HepG2 (cell line): ENCODE measurements around the gene NXN. TPM values are rescaled to one million over a fixed set of nuclear protein-coding genes. Genes with fewer than 3 reads are reported as not detected.
"Not testable (repeated sequence)": the region's sequence is repeated elsewhere in the genome, so short reads cannot be mapped to it uniquely, and the experiment has no call there.

Source experiments
- ATAC-seq: fragments of 200-7000 bp; cut with Tn5 transposase; 3 replicates; pipeline ENCODE4 v1.9.1; 2020; ENCODE audit warnings: mild to moderate bottlenecking, moderate library complexity
- BruUV-seq: library from RNA; stranded (reverse); fragments of 400-500 nt; replicated peaks from 2 replicates; lab custom pipeline; 2021; lab: Mats Ljungman, UMichigan
- CTCF ChIA-PET: fragments of 300-600 bp; formaldehyde crosslinking; extraction: SDS; loops from one replicate; lab custom pipeline; 2021; ENCODE audit warnings: low total read pairs, inconsistent platforms, low intra/inter-chr PET ratio; lab: Yijun Ruan, JAX
- POLR2A ChIA-PET: fragments of 350-600 bp; sonication (Branson Sonifier 250); formaldehyde crosslinking; loops from one replicate; lab custom pipeline; 2020; ENCODE audit warnings: antibody characterized with exemption, inconsistent platforms; lab: Yijun Ruan, JAX
- DNase-seq: peaks from one replicate; pipeline ENCODE4 v3.0.0-alpha.2; 2015; ENCODE audit warnings: low spot score
- FAIRE-seq: peaks from 3 replicates; lab custom pipeline; 2011; peaks lifted over from hg19 to GRCh38; lab: Jason Lieb, UNC
- H2AFZ ChIP-seq: one replicate; pipeline ENCODE4 v1.6.1; 2011; ENCODE audit warnings: low read length, inconsistent platforms
- H3K27ac ChIP-seq: fragments of 300-600 bp; 3 replicates; pipeline ENCODE4 v1.8.0; 2011; ENCODE audit warnings: mixed run types, mild to moderate bottlenecking, mixed read lengths, low read length, inconsistent platforms; ENCODE audit not compliant: insufficient read depth; ENCODE audit errors: extremely low read length
- H3K27me3 ChIP-seq, 2 experiments: fragments of 200-600 bp in 1 of 2; 2 replicates in 1 of 2; 3 replicates in 1 of 2; pipeline versions ENCODE4 v1.6.0 to v1.8.0; 2011; ENCODE audit warnings: low read length in 2 of 2, mild to moderate bottlenecking in 2 of 2, moderate library complexity in 2 of 2, inconsistent platforms in 1 of 2; ENCODE audit not compliant: insufficient read depth in 2 of 2, control insufficient read depth in 1 of 2
- H3K36me3 ChIP-seq, 2 experiments: fragments of 200-600 bp in 1 of 2; replicated peaks in 1 of 2; 2 replicates in 1 of 2; 3 replicates in 1 of 2; pipeline versions ENCODE4 v1.5.1 to v1.8.0; 2011; ENCODE audit warnings: low read length in 2 of 2, inconsistent platforms in 1 of 2; ENCODE audit not compliant: insufficient read depth in 2 of 2, control insufficient read depth in 1 of 2
- H3K4me1 ChIP-seq: 2 replicates; pipeline ENCODE4 v1.5.1; 2012; ENCODE audit warnings: low read length, inconsistent platforms; ENCODE audit not compliant: insufficient read depth
- H3K4me2 ChIP-seq: 2 replicates; pipeline ENCODE4 v1.6.0; 2011; ENCODE audit warnings: low read depth, low read length, inconsistent platforms
- H3K4me3 ChIP-seq, 3 experiments: fragments of 200-600 bp in 1 of 3; sonication (generic), shearing (Covaris generic) in 1 of 3; replicated peaks in 1 of 3; 2 replicates each; pipeline ENCODE4 v1.5.1; 2011 to 2016; ENCODE audit warnings: low read length in 3 of 3, inconsistent platforms in 2 of 3, low read depth in 2 of 3, mild to moderate bottlenecking in 2 of 3, control low read depth in 1 of 3, mixed read lengths in 1 of 3; ENCODE audit not compliant: insufficient read depth in 1 of 3
- H3K79me2 ChIP-seq: one replicate; pipeline ENCODE4 v1.6.1; 2011; ENCODE audit warnings: low read length, inconsistent platforms; ENCODE audit not compliant: insufficient read depth
- H3K9ac ChIP-seq: 2 replicates; pipeline ENCODE4 v1.6.0; 2011; ENCODE audit warnings: mild to moderate bottlenecking, low read depth, low read length, inconsistent platforms; ENCODE audit not compliant: insufficient read depth
- H3K9me3 ChIP-seq: 2 replicates; pipeline ENCODE4 v1.5.1; 2012; ENCODE audit warnings: mild to moderate bottlenecking, low read length
- H4K20me1 ChIP-seq: 2 replicates; pipeline ENCODE4 v1.6.0; 2011; ENCODE audit warnings: inconsistent platforms, mild to moderate bottlenecking, low read length, moderate library complexity; ENCODE audit not compliant: insufficient read depth
- MTF1 ChIP-seq: sonication (generic); formaldehyde crosslinking; IDR thresholded peaks from 2 replicates; pipeline ENCODE4 v1.5.0; 2020; ENCODE audit warnings: missing genetic modification reagents
- RELA ChIP-seq: sonication (generic); formaldehyde crosslinking; IDR thresholded peaks from 2 replicates; pipeline ENCODE4 v1.4.0; 2020; ENCODE audit warnings: missing genetic modification reagents
- WGBS: methylation state at CpG from one replicate; pipeline ENCODE4 v1.1.6; 2017; ENCODE audit warnings: low lambda C conversion rate; 5-methylcytosine and 5-hydroxymethylcytosine counted together
- in situ Hi-C: cut with HindIII; loops from 2 replicates; pipeline ENCODE4 v1.10.0; 2017; ENCODE audit warnings: low pct_unique_long_range_greater_than_20kb; ENCODE audit not compliant: extremely low pct_ligation_motif_present
- intact Hi-C: fragments of 100-400 bp; cut with micrococcal nuclease; formaldehyde crosslinking; loops from one replicate; pipeline ENCODE4 v1.10.0; 2022; ENCODE audit not compliant: unreplicated experiment
- polyA plus RNA-seq, 8 experiments: library from polyadenylated mRNA; depleted of rRNA in 3 of 8; stranded (reverse) in 7 of 8; unstranded in 1 of 8; fragments of >200 nt; fragmentation: Illumina TruSeq in 4 of 8; extraction: Trizol in 4 of 8; gene quantifications; 2 replicates each; pipeline versions ENCODE4 v1.2.1 to v1.2.3, GENCODE V29; 2011 to 2016; ENCODE audit warnings: low read depth in 4 of 8, missing spikeins in 1 of 8, mixed read lengths in 1 of 8; ENCODE audit not compliant: insufficient read depth in 1 of 8
- total RNA-seq, 5 experiments: library from RNA; depleted of rRNA; stranded (reverse); fragments of >200 nt; fragmentation: Illumina TruSeq; extraction: Trizol; gene quantifications; 2 replicates each; pipeline ENCODE4 v1.2.3, GENCODE V29; 2016; ENCODE audit warnings: low read depth in 1 of 5
- TF ChIP-seq, protein P1 (sequence below): sonication (generic); formaldehyde crosslinking; IDR thresholded peaks from 2 replicates; pipeline ENCODE4 v1.5.0; 2020; ENCODE audit warnings: mild to moderate bottlenecking, missing genetic modification reagents, borderline replicate concordance

Gene NXN
- total and polyA plus RNA-seq, 2 of the 13 experiments (the other 11 are each of a cell fraction or from before 2014, with no cell fraction given), result 22.2 to 24.3 TPM

DNA sequence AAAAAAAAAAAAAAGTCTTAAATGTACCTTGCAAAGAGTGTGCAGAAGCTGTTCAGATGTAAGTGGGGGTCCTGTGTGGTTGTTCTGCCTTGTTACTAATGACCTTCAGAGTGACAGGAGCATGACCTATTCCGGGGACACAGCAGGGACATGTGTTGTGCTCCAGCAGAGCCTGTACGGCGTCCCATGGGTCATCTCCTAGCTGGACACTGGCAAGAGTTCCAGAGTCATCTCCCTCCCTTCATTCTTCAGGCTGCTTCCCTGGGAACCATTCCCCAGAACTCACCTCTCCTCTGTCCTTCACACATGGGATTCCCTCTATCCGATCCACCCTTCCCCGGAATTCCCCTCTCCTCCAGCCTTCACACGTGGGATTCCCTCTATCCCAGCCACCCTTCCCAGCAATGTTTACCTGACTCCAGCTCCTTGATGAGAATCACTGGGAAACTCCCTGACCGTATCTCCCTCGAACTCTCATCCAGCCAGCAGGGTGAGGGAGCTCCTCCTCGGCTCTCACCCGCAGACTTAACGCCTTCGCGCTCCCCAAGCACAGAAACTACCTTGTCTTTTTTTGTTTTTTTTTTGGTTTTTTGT lies 111.6 kb downstream of the NXN start (continued):
- TF ChIP-seq, protein P1, sequence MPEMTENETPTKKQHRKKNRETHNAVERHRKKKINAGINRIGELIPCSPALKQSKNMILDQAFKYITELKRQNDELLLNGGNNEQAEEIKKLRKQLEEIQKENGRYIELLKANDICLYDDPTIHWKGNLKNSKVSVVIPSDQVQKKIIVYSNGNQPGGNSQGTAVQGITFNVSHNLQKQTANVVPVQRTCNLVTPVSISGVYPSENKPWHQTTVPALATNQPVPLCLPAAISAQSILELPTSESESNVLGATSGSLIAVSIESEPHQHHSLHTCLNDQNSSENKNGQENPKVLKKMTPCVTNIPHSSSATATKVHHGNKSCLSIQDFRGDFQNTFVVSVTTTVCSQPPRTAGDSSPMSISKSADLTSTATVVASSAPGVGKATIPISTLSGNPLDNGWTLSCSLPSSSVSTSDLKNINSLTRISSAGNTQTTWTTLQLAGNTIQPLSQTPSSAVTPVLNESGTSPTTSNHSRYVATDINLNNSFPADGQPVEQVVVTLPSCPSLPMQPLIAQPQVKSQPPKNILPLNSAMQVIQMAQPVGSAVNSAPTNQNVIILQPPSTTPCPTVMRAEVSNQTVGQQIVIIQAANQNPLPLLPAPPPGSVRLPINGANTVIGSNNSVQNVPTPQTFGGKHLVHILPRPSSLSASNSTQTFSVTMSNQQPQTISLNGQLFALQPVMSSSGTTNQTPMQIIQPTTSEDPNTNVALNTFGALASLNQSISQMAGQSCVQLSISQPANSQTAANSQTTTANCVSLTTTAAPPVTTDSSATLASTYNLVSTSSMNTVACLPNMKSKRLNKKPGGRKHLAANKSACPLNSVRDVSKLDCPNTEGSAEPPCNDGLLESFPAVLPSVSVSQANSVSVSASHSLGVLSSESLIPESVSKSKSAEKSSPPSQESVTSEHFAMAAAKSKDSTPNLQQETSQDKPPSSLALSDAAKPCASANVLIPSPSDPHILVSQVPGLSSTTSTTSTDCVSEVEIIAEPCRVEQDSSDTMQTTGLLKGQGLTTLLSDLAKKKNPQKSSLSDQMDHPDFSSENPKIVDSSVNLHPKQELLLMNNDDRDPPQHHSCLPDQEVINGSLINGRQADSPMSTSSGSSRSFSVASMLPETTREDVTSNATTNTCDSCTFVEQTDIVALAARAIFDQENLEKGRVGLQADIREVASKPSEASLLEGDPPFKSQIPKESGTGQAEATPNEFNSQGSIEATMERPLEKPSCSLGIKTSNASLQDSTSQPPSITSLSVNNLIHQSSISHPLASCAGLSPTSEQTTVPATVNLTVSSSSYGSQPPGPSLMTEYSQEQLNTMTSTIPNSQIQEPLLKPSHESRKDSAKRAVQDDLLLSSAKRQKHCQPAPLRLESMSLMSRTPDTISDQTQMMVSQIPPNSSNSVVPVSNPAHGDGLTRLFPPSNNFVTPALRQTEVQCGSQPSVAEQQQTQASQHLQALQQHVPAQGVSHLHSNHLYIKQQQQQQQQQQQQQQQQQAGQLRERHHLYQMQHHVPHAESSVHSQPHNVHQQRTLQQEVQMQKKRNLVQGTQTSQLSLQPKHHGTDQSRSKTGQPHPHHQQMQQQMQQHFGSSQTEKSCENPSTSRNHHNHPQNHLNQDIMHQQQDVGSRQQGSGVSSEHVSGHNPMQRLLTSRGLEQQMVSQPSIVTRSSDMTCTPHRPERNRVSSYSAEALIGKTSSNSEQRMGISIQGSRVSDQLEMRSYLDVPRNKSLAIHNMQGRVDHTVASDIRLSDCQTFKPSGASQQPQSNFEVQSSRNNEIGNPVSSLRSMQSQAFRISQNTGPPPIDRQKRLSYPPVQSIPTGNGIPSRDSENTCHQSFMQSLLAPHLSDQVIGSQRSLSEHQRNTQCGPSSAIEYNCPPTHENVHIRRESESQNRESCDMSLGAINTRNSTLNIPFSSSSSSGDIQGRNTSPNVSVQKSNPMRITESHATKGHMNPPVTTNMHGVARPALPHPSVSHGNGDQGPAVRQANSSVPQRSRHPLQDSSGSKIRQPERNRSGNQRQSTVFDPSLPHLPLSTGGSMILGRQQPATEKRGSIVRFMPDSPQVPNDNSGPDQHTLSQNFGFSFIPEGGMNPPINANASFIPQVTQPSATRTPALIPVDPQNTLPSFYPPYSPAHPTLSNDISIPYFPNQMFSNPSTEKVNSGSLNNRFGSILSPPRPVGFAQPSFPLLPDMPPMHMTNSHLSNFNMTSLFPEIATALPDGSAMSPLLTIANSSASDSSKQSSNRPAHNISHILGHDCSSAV, result no peak
- TF ChIP-seq RELA (CRISPR knock-in tag) (no peak), MTF1 (CRISPR knock-in tag) (no peak)

DNA sequence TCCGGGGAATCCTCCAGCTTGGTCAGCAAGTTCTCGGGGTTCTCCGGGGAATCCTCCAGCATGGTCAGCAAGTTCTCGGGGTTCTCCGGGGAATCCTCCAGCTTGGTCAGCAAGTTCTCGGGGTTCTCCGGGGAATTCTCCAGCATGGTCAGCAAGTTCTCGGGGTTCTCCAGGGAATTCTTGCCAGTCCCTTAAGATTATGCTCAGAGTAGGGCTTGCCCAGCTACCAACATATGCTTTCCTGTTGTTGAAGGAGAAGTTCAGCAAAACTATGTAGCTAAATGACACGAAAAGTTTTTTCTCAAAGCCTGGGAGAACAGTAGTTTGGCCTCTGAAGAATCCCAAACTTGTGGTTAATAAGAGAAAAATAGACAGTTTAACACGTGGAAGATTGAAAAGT lies 112.3 kb downstream of the NXN start:
- H2AFZ ChIP-seq, in situ Hi-C loops, ATAC-seq, H4K20me1 ChIP-seq, H3K4me2 ChIP-seq, FAIRE-seq, DNase-seq, H3K27ac ChIP-seq, H3K4me1 ChIP-seq, BruUV-seq, H3K36me3 ChIP-seq, CTCF ChIA-PET, H3K9ac ChIP-seq, H3K9me3 ChIP-seq, H3K4me3 ChIP-seq, POLR2A ChIA-PET, H3K27me3 ChIP-seq, H3K79me2 ChIP-seq, intact Hi-C loops: not testable (repeated sequence)
- WGBS, result 91% methylated on average over 3 of the region's 10 CpGs
